Activated CD4-positive, alpha-beta T cell treated with anti-CD3 and anti-CD28 coated beads, Interleukin-2, amount 50 U/mL, for 4 hours (primary cell): Measurements from ENCODE around the gene BBX.
"Not testable (repeated sequence)": the region's sequence is repeated elsewhere in the genome, so short reads cannot be mapped to it uniquely, and the experiment has no call there.

Source experiments
- DNase-seq, 2 experiments: peaks; one replicate each; pipeline ENCODE4 v3.0.0-alpha.2; 2020

The BBX gene

DNA sequence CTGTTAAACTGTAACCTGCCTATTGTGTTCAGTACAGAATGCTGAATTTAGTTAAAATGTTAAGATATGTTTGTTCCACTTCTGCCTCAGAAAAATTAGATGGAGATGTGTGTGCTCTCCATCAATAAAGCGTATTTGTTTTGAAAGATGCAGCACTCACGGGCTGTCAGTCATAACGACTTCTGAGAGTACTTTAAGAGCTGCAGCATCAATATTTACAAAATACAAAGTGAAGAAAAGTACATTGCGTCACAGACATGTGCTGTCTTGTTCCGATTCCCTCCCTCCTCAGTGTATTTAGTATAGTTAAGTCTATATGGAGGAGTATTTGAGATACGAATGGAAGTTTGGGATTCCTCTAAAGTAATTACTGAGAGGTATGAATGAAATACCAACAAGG, 166.6 kb downstream of the BBX start:
- DNase-seq, result no peak

DNA sequence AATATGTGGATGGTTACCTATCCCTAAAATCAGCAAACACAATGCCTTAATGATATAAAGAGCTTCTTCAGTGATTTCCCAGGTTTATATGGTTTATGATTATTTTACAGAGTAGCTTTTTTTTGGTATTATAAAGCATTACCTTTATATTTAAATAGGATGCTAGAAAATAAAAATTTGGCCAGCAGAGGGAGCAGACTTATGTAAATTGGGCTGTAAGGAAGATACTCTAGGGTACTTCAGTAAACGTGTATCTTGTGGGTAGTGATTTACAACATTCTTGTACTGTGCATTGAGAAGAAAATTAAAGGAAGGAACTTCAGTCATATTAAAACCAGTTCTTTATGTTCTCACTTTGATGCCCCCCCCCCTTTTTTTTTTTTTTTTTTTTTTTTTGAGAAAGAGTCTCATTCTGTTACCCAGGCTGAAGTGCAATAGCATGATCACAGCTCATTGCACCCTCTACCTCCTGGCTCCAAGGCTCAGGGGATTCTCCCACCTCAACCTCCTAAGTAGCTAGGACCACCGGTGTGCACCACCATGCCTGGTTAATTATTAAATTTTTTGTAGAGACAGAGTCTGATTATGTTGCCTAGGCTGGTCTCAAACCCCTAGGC, 167.9 kb downstream of the BBX start:
- no peak for DNase-seq

DNA sequence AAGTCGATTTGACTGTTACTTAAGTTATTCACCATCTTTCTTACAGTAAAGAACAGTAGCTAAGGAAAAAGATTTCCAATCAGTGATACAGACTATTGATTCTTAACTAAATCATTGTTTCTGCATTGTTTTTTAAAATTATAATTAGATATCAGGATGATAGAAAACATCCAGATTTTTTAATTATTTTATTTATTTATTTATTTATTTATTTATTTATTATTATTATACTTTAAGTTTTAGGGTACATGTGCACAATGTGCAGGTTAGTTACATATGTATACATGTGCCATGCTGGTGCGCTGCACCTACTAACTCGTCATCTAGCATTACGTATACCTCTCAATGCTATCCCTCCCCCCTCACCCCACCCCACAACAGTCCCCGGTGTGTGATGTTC, 169.2 kb downstream of the BBX start:
- DNase-seq, result not testable (repeated sequence)

DNA sequence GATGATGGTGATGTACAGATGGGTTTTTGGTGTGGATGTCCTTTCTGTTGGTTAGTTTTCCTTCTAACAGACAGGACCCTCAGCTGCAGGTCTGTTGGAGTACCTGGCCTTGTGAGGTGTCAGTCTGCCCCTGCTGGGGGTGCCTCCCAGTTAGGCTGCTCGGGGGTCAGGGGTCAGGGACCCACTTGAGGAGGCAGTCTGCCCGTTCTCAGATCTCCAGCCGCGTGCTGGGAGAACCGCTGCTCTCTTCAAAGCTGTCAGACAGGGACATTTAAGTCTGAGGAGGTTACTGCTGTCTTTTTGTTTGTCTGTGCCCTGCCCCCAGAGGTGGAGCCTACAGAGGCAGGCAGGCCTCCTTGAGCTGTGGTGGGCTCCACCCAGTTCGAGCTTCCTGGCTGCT, 174.6 kb downstream of the BBX start:
- not testable (repeated sequence) for DNase-seq

DNA sequence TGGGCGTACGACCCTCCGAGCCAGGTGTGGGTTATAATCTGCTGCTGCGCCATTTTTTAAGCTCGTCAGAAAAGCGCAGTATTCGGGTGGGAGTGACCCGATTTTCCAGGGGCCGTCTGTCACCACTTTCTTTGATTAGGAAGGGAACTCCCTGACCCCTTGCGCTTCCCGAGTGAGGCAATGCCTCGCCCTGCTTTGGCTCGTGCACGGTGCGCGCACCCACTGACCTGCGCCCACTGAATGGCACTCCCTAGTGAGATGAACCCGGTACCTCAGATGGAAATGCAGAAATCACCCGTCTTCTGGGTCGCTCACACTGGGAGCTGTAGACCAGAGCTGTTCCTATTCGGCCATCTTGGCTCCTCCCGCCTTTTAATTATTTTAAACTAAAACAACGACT, 175.1 kb downstream of the BBX start:
- not testable (repeated sequence) for DNase-seq

DNA sequence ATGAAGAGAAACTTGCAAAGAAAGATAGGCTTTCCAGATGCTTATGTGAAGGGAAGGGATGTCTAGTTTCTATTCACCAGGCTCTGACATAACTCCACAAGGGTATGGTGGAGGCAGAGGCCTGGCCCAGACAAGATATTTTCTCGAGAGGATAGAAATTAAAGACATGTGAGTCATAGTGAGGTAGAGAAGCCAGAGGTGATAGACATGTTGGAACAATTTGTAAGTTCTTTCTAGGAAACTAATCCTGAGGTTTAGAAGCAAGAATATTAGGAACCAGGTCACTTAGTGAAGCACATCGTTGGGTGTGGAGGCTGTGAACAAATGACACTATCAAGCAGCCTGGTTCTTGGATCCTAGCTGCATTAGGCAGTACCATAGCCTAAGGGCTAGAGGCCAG, 176.9 kb downstream of the BBX start:
- no peak for DNase-seq

DNA sequence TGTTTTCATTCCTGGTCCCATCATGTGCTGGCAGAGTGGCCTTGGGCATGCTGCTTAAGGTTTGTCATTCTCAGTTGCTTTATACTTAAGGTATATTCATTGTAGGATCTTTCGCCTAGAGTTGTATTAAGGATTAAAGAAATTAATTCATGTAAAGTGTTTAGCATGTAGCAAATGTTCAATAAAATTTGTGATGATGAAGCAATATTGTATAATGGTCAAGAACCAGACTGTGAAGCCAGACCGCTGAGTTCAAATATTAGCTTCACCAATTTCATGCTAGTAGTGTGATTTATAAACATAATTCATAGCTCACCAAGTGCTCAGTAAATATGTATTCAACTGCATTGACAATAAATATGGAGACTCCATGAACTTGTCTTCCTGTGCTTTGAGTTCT, 178.5 kb downstream of the BBX start:
- no peak for DNase-seq

DNA sequence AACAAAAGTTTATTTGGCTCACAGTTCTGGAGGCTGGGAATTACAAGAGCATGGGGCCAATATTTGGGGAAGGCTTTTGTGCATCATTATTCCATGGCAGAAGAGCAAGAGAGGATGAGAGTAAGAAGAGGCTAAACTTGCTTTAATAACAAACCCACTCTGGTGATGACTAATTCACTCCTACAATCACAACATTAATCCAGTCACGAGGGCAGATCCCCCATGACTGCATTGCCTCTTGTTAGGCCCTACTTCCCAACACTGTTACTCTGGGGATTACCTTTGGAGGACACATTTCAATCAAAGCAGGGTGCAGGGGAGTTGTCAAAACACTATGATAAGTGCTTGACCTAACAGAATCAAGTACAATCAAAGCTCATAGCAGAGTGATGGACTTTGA, 181.7 kb downstream of the BBX start:
- no peak for DNase-seq

DNA sequence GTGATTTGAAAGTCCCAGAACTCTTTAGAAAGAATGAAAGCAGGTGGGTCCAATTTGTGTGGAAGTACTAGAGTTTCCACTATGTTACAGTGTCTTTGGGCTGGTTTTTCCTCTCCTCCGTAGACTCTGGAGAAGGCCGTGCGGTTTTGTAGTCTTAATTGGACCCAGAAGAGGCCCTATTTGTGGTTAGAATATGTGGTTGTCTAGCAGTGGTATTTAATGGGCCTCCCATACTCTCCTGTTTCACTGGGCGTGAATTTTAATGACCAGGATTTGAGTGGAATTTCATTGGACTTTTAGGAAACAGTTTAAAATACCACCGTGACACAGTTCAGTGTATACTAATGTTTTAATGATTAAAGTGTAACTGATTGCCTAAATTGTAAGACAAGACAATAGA, 182.3 kb downstream of the BBX start:
- DNase-seq, result no peak

DNA sequence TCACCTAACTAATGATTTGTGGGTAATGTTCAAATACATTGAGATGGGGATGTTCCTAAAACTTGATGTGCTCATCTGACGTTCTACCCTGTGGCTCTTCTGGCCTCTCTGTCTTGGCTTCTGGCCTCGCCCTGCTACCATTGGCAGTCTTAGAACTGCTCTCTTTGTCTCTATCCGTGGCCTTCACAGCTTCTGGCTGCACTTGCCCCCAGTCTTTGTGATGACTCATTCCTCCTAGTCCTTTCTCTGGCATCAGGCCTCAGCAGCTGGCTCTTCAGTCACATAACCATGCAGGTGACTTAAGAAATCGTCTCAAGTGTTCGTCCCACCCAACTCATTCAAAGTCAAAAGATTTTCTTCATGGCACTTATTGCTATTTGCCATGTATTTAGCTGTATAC, 188.1 kb downstream of the BBX start:
- DNase-seq, result no peak

DNA sequence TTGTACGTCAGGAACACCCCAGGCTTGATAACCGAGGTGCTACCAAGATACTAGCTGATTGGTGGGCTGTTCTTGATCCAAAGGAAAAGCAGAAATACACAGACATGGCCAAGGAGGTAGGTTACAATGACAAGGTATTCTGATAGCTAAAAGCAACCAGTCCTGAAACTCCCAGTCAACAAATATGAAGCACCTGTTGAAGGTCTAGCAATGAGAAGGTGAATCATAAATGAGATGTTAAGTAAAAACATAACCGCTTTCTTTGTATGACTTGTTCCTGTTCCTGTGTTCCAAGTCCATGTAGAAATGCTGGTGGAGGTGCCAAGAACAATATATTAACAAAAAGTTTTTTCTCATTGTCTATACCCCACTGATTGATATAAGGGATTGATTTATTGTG, 194.0 kb downstream of the BBX start:
- no peak for DNase-seq

DNA sequence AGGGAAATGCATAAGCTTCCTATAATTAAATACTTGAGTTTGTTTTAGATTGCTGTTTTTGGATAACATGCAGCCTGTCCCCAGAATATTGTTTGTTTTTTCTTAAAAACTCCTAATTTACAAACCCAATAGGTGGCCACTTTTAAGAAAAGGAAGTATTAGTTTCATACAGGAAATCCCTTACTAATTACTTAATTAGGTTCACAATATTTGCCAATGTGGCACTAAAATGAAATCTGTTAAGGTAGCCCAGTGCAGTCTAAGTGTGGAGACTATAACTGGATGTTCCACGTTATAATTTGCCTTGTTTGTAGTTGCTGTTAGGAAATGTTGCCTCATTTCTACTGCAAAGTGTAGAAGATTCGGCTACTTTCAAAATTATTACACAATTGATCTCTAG, 195.8 kb downstream of the BBX start:
- no peak for DNase-seq

DNA sequence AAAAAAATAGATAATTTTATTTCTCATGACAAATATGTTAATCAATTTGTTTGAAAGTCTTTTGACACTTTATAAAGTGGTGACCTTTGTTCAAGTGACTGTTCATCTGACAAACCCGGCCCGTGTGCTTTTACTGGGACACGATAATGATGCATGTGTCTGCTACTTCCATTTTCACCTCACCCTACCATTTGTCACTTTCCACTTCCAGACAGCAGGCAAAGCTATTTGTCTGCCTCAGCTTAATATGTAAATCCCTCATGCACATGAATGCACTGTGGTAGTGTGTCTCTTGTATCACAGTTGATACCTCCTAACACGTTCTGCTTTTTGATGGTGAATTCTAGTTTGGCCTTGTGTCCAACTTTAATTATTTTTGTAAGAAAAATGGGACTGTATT, 204.3 kb downstream of the BBX start:
- DNase-seq, result no peak

DNA sequence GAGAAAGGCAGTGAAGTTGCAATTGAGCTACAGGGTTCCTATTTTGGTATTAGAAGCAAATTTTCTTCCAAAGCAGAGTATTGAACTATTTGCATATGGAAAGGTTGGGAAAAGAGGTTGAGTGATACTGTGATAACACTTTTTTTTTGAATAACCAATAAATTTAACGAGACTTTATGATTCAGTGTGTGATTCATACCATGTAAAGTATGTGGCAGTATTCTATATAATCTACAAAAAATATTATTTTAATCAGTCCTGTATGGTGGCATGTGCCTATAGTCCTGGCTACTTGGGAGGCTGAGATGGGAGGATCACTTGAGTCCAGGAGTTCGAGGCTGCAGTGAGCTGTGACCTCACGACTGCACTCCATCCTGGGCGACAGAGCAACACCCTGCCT, 206.9 kb downstream of the BBX start:
- DNase-seq, result no peak

DNA sequence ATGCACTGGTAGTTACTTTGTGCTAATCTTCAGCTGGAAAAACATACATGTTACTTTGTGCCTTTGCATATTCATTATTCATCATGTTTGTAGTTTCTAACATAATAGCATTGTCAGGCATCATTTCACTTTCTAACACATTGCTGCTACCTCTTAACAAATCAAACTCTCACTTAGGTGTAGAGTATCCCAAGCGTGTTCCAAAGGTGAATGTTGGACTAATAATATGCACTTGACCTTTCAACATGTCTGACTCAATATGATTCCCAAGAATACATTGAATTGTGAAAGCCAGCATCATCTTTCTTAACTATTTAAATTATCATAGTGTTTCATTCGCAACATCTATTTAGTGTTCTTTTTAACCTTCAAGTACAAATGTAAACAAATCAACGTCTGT, 211.6 kb downstream of the BBX start:
- DNase-seq, result no peak

DNA sequence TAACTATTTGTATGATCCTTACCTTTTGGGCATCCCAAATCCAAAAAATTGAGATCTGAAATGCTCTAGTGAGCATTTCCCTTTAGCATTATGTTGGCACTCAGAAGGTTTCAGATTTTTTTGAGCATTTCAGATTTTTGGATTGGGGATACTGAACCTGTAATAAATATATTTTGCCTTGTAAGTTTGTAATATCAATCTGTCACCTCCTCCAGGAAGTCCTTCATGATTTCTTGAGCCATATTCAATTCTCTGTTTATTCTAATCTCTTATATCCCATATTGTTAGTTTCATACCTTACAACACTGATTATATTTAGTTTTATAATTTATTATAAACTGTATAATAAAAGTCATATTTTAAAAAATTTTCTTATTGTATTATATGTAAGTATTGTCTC, 215.2 kb downstream of the BBX start:
- no peak for DNase-seq

DNA sequence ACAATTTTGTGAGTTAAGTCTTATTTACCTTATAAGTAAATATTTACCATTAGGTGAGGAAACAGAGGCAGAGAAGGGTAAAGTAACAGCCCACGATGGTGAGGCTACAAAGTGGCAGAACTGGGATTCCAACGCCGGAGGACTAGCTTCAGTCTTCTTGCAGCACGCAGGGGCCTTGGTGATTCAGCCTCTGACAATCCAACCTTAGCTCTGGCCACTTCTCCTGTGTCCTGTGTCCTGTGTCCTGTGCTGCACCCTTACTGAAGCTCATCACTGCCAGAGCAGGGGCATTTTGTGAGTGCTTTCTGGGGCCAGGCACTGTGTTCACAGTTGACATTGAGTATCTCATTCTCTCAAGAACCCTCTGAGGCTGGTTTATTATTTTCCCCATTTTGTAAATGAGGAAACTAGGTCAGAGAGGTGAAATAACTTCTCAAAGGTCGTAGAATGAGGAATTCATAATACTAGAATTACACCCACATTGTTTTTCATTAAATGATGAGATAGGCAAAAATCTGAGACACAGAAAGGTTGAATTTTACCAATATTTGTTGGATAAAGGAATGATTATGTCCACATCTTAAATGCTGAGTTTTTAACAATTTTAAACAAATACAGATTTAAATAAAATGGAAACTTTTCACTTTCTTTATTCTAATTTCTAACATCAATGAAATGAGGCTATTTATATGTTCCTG, 215.9 kb downstream of the BBX start:
- DNase-seq, result no peak

DNA sequence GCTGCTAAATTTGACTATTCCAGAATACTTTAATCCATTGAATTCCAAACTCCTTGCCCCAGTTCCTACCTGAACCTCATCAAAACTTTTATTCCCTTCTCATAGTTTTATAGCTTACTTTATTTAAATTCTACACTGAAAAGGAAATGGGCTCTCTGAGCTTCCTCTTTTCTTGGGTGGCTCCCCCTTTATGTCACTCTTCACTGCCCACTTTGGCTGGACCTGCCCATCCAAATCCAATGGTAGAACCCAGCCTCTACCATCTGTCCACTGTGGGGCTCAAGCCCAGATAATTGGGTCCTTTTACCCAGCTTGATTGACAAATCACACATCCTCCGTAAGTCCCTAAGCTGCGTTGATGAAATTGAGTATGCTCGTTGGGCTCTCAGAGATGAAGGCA, 216.5 kb downstream of the BBX start:
- no peak for DNase-seq

DNA sequence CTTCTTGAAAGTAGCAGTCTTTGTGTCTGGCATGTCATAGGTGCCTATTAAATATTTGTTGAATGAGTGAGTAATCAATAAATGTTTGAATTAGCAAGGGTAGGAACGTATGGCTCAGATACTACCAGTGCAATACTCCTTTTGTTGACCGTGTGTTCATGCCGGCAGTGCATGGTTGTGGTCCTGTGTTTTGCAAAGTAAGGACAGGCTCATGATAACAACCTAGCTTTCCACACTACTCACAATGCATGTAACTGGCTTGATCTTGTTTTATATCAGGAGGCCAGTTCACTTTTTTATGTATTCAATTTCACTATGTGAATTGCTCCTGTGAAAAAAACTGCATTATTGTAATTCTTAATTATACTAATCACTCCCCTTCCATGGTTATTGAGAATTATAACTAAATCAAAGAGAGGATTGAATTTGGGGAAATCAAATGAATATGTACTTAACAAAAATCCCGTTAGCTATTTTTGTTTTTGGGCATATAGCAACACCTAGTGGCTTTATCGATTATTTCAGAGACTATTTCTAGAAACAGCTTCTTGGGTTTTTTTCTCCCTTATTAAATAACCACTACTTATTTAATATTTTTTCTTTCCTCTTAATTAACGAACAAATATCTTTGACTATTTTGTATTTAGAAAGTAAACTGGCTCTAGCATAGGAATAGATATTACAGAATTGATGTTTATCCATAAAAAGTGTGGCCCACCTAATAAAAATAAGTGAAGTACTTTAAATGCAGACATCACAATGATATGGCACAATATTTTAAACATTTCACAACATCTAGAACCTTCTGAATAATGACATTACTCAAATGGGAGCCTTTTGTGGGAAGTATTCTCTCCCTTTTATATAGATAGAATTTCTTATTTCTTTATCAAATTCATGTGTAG, 218.5 kb downstream of the BBX start:
- no peak for DNase-seq

DNA sequence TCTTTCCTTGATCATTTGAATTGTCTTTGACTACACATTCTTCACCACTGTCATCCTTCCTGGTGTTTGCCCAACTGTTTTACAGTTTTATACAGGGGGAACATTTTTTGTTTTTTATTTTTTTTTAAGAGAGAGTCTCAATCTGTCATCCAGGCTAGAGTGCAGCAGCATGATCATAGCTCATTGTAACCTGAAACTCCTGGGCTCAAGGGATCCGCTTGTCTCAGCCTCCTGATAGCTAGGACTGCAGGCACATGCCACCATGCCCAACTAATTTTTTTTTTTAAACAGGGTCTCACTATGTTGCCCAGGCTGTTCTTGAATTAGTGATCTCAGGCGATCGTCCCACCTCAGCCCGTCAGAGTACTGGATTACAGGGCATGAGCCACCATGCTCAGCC, 222.6 kb downstream of the BBX start:
- no peak for DNase-seq

DNA sequence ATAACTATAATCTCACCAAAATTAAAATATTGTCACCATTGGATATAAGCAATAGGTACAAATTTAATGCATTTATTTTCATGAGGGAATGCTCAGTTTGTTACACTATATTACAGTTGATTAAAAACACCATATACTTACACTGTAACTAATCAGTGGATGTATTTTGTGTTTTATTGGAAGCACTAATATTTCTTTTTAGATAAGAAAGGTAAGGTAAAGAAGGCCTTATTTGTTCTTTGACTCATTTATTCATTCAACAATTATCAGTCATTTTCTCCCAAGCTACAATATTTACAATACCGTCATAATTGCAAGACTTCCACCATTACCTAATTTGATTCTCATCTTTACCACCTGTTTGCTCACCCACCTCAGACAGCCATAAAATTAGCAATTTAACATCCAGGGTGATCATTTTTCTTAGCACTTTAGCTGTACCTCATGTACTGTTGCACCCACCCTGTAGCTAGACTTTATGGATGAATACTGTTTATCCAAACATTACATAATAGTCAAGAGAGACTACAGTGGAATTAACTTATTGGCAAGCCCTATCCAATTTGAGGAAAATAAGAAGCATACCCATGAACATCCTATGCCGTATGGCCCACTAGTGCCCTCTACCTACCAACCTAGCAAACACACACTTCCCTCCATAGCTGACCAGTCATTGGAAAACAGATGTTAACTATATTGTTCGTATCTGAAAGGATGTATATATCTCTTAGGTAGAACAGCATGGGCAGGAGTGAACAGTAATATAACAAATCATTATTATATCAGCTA, 229.6 kb downstream of the BBX start:
- no peak for DNase-seq

DNA sequence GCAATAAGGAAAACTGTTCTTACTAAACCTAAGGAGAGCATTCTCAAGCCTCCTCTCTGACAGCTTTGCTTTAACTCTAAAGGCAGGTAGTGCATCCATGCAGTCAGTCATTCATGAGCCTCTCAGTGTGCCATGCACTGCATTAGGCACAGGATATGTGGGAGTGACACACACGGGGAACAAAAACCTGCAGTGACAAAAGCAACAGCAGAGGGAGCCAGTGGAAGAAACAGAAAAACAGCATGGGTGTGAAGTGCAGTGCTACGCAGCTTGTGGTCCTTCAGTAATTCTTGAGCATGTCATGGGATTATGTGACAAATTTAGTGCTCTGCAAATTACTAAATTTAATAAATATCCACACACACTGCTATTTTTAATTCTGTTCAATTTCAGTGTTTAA, 230.7 kb downstream of the BBX start:
- DNase-seq, result peak in 1 of 2 experiments; percentile 1

DNA sequence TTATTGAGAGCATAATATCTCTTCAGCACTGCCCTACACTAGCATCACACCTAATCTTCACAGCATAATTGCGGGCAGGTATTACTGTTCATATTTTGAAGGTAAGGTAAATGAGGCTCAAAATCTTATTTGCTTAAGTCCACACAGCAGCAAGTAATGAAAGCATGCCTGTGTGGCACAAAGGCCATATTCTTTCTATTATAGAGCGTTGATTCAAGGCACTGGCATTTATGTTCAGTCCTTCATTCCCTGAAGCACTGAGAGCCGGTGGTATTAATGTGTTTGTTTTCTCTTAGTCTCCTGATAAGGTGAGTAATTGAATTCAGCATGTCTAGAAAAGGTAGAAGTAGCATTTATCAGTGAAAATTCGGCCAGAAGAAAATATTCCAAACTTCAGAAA, 231.2 kb downstream of the BBX start:
- no peak for DNase-seq
